Liver (tissue), 3 donors: ENCODE measurements around the gene LLGL1.

Experiments
- FOXA1 ChIP-seq: IDR thresholded peaks from 2 replicates; pipeline ENCODE4 v1.6.1; 2016; ENCODE audit warnings: antibody characterized with exemption
- JUND ChIP-seq, 2 donors: IDR thresholded peaks; 2 replicates each; pipeline ENCODE4 v1.6.1; 2016; ENCODE audit warnings: antibody characterized with exemption in 2 of 2
- NR2F2 ChIP-seq: IDR thresholded peaks from 2 replicates; pipeline ENCODE4 v1.6.1; 2016; ENCODE audit warnings: antibody characterized with exemption
- TF ChIP-seq, protein P1 (sequence below): fragments of 150-350 bp; IDR thresholded peaks from 2 replicates; pipeline ENCODE4 v1.5.1; 2017; ENCODE audit warnings: improper control_type of control experiment, low read depth, low read length; ENCODE audit not compliant: missing input control
- TF ChIP-seq, protein P2 (sequence below): IDR thresholded peaks from 2 replicates; pipeline ENCODE4 v1.6.1; 2016; ENCODE audit warnings: antibody characterized with exemption
- TF ChIP-seq, protein P3 (sequence below): IDR thresholded peaks from 2 replicates; pipeline ENCODE4 v1.6.1; 2016; ENCODE audit warnings: antibody characterized with exemption, mild to moderate bottlenecking
- donor health status: healthy.
- donor health status: healthy.

DNA sequence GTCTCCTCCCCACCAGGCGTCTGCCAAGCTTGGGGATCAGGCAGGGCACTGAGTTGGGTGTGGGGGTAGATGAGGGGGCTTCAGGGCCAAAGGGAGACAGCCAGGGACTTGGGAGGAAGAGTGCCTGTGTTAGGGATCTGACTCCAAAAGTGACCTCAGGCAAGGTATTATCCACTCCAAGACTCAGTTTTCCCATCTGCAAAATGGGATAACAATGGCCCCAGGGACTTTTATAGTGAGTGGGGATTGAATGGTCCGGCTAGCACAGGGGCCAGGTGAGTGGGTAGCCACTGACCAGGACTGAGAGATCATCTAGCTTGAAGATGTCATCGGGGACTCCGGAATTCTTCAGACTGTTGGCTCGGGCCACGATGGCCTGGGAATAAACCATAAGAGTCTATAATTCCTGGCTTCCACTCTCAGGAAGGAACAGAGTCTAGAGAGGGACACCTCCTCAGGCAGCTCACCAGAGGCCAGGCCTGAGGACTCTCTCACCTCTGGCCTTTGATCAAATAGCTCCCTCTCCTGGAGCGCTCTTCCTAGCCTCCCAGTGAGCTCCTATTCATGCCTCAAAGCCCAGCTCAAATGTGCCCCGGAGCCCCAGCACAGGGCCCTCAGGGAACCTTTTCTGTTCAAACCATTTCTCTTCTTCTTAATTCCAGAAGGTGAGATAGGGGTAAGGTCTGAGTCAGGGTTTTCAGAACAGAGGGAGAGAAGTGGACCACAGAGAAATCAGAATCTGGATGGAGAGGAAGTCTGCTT lies 29.6 kb downstream of the LLGL1 start:
- TF ChIP-seq, protein P1, sequence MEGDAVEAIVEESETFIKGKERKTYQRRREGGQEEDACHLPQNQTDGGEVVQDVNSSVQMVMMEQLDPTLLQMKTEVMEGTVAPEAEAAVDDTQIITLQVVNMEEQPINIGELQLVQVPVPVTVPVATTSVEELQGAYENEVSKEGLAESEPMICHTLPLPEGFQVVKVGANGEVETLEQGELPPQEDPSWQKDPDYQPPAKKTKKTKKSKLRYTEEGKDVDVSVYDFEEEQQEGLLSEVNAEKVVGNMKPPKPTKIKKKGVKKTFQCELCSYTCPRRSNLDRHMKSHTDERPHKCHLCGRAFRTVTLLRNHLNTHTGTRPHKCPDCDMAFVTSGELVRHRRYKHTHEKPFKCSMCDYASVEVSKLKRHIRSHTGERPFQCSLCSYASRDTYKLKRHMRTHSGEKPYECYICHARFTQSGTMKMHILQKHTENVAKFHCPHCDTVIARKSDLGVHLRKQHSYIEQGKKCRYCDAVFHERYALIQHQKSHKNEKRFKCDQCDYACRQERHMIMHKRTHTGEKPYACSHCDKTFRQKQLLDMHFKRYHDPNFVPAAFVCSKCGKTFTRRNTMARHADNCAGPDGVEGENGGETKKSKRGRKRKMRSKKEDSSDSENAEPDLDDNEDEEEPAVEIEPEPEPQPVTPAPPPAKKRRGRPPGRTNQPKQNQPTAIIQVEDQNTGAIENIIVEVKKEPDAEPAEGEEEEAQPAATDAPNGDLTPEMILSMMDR, result no peak
- TF ChIP-seq, protein P2, sequence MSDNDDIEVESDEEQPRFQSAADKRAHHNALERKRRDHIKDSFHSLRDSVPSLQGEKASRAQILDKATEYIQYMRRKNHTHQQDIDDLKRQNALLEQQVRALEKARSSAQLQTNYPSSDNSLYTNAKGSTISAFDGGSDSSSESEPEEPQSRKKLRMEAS, result no peak
- no peak for TF ChIP-seq JUND (IDR thresholded peaks at IDR 0.05)
- no peak for TF ChIP-seq FOXA1
- TF ChIP-seq NR2F2, result no peak
- TF ChIP-seq, protein P3, sequence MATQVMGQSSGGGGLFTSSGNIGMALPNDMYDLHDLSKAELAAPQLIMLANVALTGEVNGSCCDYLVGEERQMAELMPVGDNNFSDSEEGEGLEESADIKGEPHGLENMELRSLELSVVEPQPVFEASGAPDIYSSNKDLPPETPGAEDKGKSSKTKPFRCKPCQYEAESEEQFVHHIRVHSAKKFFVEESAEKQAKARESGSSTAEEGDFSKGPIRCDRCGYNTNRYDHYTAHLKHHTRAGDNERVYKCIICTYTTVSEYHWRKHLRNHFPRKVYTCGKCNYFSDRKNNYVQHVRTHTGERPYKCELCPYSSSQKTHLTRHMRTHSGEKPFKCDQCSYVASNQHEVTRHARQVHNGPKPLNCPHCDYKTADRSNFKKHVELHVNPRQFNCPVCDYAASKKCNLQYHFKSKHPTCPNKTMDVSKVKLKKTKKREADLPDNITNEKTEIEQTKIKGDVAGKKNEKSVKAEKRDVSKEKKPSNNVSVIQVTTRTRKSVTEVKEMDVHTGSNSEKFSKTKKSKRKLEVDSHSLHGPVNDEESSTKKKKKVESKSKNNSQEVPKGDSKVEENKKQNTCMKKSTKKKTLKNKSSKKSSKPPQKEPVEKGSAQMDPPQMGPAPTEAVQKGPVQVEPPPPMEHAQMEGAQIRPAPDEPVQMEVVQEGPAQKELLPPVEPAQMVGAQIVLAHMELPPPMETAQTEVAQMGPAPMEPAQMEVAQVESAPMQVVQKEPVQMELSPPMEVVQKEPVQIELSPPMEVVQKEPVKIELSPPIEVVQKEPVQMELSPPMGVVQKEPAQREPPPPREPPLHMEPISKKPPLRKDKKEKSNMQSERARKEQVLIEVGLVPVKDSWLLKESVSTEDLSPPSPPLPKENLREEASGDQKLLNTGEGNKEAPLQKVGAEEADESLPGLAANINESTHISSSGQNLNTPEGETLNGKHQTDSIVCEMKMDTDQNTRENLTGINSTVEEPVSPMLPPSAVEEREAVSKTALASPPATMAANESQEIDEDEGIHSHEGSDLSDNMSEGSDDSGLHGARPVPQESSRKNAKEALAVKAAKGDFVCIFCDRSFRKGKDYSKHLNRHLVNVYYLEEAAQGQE, result no peak
